Omental fat pad (tissue), 4 donors: Measurements from ENCODE around the gene C14orf119. TPM values are rescaled to one million over a fixed set of nuclear protein-coding genes. Genes with fewer than 3 reads are reported as not detected.
A peak's percentile ranks its signal among the peaks of the same experiment; 100 is the strongest.

ENCODE experiments used
- ATAC-seq: fragments of 150-250 bp; one replicate; pipeline ENCODE4 v1.9.1; 2016; ENCODE audit warnings: mild to moderate bottlenecking, moderate library complexity; ENCODE audit not compliant: low FRiP score
- DNase-seq: peaks from one replicate; pipeline ENCODE4 v3.0.0-alpha.2; 2019; ENCODE audit warnings: low spot score
- total RNA-seq, 4 donors: library from RNA; depleted of rRNA; stranded (reverse); fragments of >200 nt; gene quantifications; one replicate each; pipeline ENCODE4 v1.1.0, GENCODE V29; 2016
- TF ChIP-seq, protein P1 (sequence below), 3 donors: fragments of 450-650 bp; IDR thresholded peaks; one replicate each; pipeline ENCODE4 v1.5.1; 2016 to 2017; ENCODE audit warnings: antibody characterized with exemption in 3 of 3, mild to moderate bottlenecking in 3 of 3, moderate library complexity in 2 of 3

C14orf119 gene, protein sequence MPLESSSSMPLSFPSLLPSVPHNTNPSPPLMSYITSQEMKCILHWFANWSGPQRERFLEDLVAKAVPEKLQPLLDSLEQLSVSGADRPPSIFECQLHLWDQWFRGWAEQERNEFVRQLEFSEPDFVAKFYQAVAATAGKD
- 10 to 100 TPM; 39.2 to 46.7 (median 43.6) TPM for total RNA-seq

DNA sequence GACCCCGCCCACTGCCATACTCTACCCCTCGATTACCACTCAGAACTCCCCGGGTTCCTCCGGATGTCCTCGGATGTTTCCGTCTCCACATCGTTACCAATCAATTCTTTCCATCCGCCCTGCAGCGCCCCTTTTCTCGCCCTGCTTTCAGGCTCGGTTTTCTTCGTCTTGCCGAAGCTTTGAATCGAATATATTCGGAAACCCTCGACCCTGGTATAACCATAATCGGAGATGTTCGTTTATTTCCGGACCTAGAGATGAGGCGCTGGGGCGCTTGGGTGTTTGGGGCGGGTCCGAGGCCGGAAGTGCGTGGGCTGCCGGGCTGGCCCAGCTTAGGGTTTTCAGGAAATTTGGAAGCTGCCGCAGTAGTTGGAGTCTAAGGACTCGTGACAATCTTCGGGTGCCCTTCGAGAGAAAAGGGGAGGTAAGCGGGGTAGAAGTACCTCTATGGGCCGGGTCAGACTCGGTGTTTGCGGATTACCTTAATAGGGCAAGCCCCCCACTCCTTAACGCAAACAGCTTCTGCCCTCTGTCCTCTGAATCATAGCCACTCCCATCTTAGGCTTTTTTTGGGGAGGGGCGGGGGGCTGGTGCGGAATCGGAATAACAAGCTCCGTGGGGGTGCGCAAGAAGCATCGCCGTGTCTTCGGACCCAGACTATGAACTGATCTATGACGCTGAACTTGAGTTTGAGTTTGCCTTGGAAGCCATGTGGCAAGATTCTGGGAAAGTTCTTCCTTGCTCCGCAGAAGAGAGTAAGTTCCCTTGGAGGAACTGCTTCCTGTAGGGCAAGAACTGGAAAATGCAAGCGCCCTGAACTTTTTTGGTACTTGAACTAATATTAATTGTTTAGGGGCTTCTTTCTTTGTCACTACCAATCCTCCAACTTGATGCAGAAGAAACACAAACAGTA, at the start of gene C14orf119:
TSS of gene C14orf119 (plus strand) at position 310 of the 913 bp plus-strand sequence. CDS start 2,154 bp downstream, outside the sequence.
- TF ChIP-seq, protein P1, sequence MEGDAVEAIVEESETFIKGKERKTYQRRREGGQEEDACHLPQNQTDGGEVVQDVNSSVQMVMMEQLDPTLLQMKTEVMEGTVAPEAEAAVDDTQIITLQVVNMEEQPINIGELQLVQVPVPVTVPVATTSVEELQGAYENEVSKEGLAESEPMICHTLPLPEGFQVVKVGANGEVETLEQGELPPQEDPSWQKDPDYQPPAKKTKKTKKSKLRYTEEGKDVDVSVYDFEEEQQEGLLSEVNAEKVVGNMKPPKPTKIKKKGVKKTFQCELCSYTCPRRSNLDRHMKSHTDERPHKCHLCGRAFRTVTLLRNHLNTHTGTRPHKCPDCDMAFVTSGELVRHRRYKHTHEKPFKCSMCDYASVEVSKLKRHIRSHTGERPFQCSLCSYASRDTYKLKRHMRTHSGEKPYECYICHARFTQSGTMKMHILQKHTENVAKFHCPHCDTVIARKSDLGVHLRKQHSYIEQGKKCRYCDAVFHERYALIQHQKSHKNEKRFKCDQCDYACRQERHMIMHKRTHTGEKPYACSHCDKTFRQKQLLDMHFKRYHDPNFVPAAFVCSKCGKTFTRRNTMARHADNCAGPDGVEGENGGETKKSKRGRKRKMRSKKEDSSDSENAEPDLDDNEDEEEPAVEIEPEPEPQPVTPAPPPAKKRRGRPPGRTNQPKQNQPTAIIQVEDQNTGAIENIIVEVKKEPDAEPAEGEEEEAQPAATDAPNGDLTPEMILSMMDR (IDR thresholded peaks at IDR 0.05) = no peak
- peak; percentile 96 for ATAC-seq
- DNase-seq = peak; percentile 100

- TF ChIP-seq, protein P1 (IDR thresholded peaks at IDR 0.05) = no peak
- DNase-seq (no peak), ATAC-seq (no peak)
Measured at GRCh38 chr14:23047034-23047634, 48.2 kb upstream of the C14orf119 start.

- ATAC-seq = no peak
- no peak for DNase-seq
- TF ChIP-seq, protein P1 (IDR thresholded peaks at IDR 0.05) = no peak
Measured at GRCh38 chr14:23047751-23048693, 47.3 kb upstream of the C14orf119 start.

- TF ChIP-seq, protein P1 (IDR thresholded peaks at IDR 0.05) = no peak
- DNase-seq = no peak
Measured at GRCh38 chr14:23049011-23049410, 46.3 kb upstream of the C14orf119 start.

DNA sequence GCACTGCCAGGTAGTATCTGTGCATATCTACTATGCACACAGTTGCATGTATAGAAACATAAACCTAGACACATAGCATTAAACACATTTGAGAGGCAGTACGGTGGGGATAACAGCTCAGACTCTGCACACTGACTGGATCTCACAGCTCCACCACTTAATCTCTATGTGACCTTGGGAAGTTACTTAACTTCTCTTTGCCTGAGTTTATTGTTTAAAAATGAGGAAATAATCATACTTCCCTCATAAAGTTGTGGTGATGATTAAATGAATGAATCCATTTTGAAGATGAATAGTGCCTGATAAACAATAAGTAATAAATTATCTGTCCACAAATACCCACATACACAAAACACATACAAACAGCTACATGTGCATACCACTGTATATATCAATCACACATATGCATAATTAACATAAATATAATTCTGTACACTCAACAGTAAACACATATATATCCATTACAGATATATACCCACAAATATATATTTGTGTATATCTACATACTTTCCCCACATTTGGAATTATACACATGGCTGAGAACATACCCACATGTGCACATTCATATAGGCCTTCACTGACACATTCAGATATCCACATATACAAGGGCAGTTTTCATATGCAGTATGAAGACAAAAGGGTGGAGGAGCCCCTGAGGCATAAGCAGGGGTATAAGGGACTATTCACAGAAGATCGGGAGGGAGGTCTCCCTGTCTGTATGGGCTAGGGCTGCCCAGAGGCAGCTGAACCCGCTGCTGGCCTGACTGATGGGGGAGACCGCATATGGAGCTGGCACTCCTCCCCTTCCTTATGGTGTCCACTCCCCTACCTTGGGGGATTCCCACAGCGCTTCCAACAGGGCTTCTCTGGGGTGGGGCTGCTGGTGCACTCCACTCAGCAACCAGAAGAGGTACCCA, 43.9 kb upstream of the C14orf119 start:
- no peak for DNase-seq
- no peak for ATAC-seq
- TF ChIP-seq, protein P1 (IDR thresholded peaks at IDR 0.05) = no peak

More at GRCh38 chr14:23049011-23049410, 46.3 kb upstream of the C14orf119 start:
- ATAC-seq = no peak
